Measurements from ENCODE around the gene FPGT. TPM values are rescaled to one million over a fixed set of nuclear protein-coding genes. Genes with fewer than 3 reads are reported as not detected.

The FPGT gene
- total and polyA plus RNA-seq, 9 of the 15 experiments (the other 6 are each of a cell fraction or from before 2014, with no cell fraction given) = 11.6 to 24.3 (median 22.5) TPM

- TF ChIP-seq SIRT6 (IDR thresholded peaks at IDR 0.05; ENCODE audit: low read depth, low read length) = no peak
- TF ChIP-seq CREBBP (IDR thresholded peaks at IDR 0.05; ENCODE audit: low read depth, low read length) = no peak
- no peak for TF ChIP-seq ZNF316 (IDR thresholded peaks at IDR 0.05)
- TF ChIP-seq ZNF780A (CRISPR knock-in tag; IDR thresholded peaks at IDR 0.05) = no peak
- no peak for TF ChIP-seq MYBL2 (IDR thresholded peaks at IDR 0.05; ENCODE audit: low read depth)
- TF ChIP-seq MYBL2 (CRISPR knock-in tag; IDR thresholded peaks at IDR 0.05; ENCODE audit: borderline replicate concordance) = no peak
- TF ChIP-seq FOXJ2 (tag; IDR thresholded peaks at IDR 0.05) = peak; percentile 99
- TF ChIP-seq, protein P1, sequence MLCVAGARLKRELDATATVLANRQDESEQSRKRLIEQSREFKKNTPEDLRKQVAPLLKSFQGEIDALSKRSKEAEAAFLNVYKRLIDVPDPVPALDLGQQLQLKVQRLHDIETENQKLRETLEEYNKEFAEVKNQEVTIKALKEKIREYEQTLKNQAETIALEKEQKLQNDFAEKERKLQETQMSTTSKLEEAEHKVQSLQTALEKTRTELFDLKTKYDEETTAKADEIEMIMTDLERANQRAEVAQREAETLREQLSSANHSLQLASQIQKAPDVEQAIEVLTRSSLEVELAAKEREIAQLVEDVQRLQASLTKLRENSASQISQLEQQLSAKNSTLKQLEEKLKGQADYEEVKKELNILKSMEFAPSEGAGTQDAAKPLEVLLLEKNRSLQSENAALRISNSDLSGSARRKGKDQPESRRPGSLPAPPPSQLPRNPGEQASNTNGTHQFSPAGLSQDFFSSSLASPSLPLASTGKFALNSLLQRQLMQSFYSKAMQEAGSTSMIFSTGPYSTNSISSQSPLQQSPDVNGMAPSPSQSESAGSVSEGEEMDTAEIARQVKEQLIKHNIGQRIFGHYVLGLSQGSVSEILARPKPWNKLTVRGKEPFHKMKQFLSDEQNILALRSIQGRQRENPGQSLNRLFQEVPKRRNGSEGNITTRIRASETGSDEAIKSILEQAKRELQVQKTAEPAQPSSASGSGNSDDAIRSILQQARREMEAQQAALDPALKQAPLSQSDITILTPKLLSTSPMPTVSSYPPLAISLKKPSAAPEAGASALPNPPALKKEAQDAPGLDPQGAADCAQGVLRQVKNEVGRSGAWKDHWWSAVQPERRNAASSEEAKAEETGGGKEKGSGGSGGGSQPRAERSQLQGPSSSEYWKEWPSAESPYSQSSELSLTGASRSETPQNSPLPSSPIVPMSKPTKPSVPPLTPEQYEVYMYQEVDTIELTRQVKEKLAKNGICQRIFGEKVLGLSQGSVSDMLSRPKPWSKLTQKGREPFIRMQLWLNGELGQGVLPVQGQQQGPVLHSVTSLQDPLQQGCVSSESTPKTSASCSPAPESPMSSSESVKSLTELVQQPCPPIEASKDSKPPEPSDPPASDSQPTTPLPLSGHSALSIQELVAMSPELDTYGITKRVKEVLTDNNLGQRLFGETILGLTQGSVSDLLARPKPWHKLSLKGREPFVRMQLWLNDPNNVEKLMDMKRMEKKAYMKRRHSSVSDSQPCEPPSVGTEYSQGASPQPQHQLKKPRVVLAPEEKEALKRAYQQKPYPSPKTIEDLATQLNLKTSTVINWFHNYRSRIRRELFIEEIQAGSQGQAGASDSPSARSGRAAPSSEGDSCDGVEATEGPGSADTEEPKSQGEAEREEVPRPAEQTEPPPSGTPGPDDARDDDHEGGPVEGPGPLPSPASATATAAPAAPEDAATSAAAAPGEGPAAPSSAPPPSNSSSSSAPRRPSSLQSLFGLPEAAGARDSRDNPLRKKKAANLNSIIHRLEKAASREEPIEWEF (CRISPR knock-in tag; IDR thresholded peaks at IDR 0.05) = no peak
- no peak for TF ChIP-seq THAP12 (CRISPR knock-in tag; IDR thresholded peaks at IDR 0.05)
- TF ChIP-seq ZKSCAN8 (CRISPR knock-in tag; IDR thresholded peaks at IDR 0.05) = no peak
- TF ChIP-seq CREB5 (CRISPR knock-in tag; IDR thresholded peaks at IDR 0.05) = no peak
- TF ChIP-seq ESRRA (IDR thresholded peaks at IDR 0.05; ENCODE audit: borderline replicate concordance, low read depth) = 0 out of 2 replicates have a peak, but pooled peaks have one; percentile 18
- TF ChIP-seq ZNF695 (CRISPR knock-in tag; IDR thresholded peaks at IDR 0.05) = no peak
- TF ChIP-seq, protein P2, sequence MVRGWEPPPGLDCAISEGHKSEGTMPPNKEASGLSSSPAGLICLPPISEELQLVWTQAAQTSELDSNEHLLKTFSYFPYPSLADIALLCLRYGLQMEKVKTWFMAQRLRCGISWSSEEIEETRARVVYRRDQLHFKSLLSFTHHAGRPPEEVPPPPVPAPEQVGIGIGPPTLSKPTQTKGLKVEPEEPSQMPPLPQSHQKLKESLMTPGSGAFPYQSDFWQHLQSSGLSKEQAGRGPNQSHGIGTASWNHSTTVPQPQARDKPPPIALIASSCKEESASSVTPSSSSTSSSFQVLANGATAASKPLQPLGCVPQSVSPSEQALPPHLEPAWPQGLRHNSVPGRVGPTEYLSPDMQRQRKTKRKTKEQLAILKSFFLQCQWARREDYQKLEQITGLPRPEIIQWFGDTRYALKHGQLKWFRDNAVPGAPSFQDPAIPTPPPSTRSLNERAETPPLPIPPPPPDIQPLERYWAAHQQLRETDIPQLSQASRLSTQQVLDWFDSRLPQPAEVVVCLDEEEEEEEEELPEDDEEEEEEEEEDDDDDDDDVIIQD (CRISPR knock-in tag; IDR thresholded peaks at IDR 0.05) = no peak
Measured at GRCh38 chr1:74197657-74198552, at the start of gene FPGT, which contains the start of gene LRRIQ3 (continued).

All from K562 (cell line).